ENCODE data around the gene RNU4-1. TPM values are rescaled to one million over a fixed set of nuclear protein-coding genes. Genes with fewer than 3 reads are reported as not detected.

RNU4-1 gene
- total and polyA plus RNA-seq, 10 of the 15 experiments (the other 5 are each of a cell fraction or from before 2014, with no cell fraction given), result under 0.01 to 15,332 (median 7.1) TPM; not detected in 3

- TF ChIP-seq TAF1 (IDR thresholded peaks at IDR 0.05; ENCODE audit: borderline replicate concordance, low read depth, low read length) (peak; percentile 95), STAT1 (conservative IDR thresholded peaks at IDR 0.05) (no peak), ZBTB11 (CRISPR knock-in tag; IDR thresholded peaks at IDR 0.05) (peak; percentile 72), IRF3 (IDR thresholded peaks at IDR 0.05) (peak; percentile 64; the same call in 1 of the 2 replicates), RAD21 (IDR thresholded peaks at IDR 0.05; ENCODE audit: insufficient read depth, low read depth, low read length) (no peak), CBX5 (IDR thresholded peaks at IDR 0.05; ENCODE audit: low read depth) (no peak), MEF2B (IDR thresholded peaks at IDR 0.05; ENCODE audit: partially characterized antibody, poor library complexity, severe bottlenecking) (no peak), PAX8 (IDR thresholded peaks at IDR 0.05) (no peak), NR2C1 (IDR thresholded peaks at IDR 0.05) (no peak), BACH1 (IDR thresholded peaks at IDR 0.05; ENCODE audit: borderline replicate concordance) (peak; percentile 37; the same call in 1 of the 2 replicates), DPF2 (IDR thresholded peaks at IDR 0.05) (peak; percentile 74; the same call in 1 of the 2 replicates), JUNB (IDR thresholded peaks at IDR 0.05) (no peak), IRF4 (IDR thresholded peaks at IDR 0.05; ENCODE audit: low read depth, low read length) (no peak), ZZZ3 (IDR thresholded peaks at IDR 0.05; ENCODE audit: control insufficient read depth, insufficient read length, low read depth) (no peak), EP300 (IDR thresholded peaks at IDR 0.05; ENCODE audit: borderline replicate concordance in 1 of 2, control insufficient read depth in 1 of 2, low read depth in 2 of 2, low read length in 2 of 2) (no peak; a peak in 1 of 4 replicates), PAX5 (IDR thresholded peaks at IDR 0.05; ENCODE audit: borderline replicate concordance, low read depth, low read length) (peak; percentile 82; the same call in 1 of the 2 replicates), SMAD5 (IDR thresholded peaks at IDR 0.05; ENCODE audit: low read depth) (0 out of 2 replicates have a peak, but pooled peaks have one; percentile 38), SUZ12 (IDR thresholded peaks at IDR 0.05; ENCODE audit: unreplicated experiment) (no peak), ZNF274 (IDR thresholded peaks at IDR 0.05; ENCODE audit: insufficient read depth, insufficient read length) (no peak), HDGF (IDR thresholded peaks at IDR 0.05) (peak; percentile 56; the same call in 1 of the 2 replicates), TCF12 (IDR thresholded peaks at IDR 0.05; ENCODE audit: low read depth, low read length) (no peak), PML (IDR thresholded peaks at IDR 0.05; ENCODE audit: low read length) (no peak), JUND (IDR thresholded peaks at IDR 0.05; ENCODE audit: low read depth, low read length) (no peak), ASH2L (IDR thresholded peaks at IDR 0.05; ENCODE audit: borderline replicate concordance, low read depth) (no peak), CHD2 (IDR thresholded peaks at IDR 0.05; ENCODE audit: borderline replicate concordance, low read depth, low read length) (no peak), SMARCA5 (IDR thresholded peaks at IDR 0.05) (peak; percentile 72), YBX1 (IDR thresholded peaks at IDR 0.05) (no peak), GABPA (IDR thresholded peaks at IDR 0.05; ENCODE audit: low read depth) (no peak)
These were observed 24.4 kb upstream of the RNU4-1 start (continued) for GRCh38 chr12:120317224-120318105.

Measured in GM12878 (cell line).